ENCODE measurements around the gene ADORA2A. TPM values are rescaled to one million over a fixed set of nuclear protein-coding genes. Genes with fewer than 3 reads are reported as not detected.

Gene ADORA2A
- total RNA-seq, 1 donor from 2014 or later: 35.8 TPM

DNA sequence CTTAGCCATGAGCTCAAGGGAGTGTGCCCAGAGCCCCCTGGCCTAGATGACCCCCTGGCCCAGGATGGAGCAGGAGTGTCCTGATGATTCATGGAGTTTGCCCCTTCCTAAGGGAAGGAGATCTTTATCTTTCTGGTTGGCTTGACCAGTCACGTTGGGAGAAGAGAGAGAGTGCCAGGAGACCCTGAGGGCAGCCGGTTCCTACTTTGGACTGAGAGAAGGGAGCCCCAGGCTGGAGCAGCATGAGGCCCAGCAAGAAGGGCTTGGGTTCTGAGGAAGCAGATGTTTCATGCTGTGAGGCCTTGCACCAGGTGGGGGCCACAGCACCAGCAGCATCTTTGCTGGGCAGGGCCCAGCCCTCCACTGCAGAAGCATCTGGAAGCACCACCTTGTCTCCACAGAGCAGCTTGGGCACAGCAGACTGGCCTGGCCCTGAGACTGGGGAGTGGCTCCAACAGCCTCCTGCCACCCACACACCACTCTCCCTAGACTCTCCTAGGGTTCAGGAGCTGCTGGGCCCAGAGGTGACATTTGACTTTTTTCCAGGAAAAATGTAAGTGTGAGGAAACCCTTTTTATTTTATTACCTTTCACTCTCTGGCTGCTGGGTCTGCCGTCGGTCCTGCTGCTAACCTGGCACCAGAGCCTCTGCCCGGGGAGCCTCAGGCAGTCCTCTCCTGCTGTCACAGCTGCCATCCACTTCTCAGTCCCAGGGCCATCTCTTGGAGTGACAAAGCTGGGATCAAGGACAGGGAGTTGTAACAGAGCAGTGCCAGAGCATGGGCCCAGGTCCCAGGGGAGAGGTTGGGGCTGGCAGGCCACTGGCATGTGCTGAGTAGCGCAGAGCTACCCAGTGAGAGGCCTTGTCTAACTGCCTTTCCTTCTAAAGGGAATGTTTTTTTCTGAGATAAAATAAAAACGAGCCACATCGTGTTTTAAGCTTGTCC is 14.3 kb downstream of the ADORA2A start:
- Mint-ChIP-seq H3K4me1 (peaks cover 54% of the 10 kb centered on the region), H3K9me3 (no peaks in the 10 kb centered on the region), H3K27ac (no peak overlapping the region), H3K27me3 (no peaks in the 10 kb centered on the region), H3K36me3 (ENCODE audit: low read depth) (peaks cover 50% of the 10 kb centered on the region), H3K4me3 (no peak overlapping the region)
- DNase-seq (no peak), ATAC-seq (ENCODE audit: low read depth) (no peak)
- intact Hi-C loops (cut with micrococcal nuclease): no loop called here
- CTCF ChIA-PET: no interaction called here
- no peak for TF ChIP-seq CTCF (IDR thresholded peaks at IDR 0.05)
- POLR2A ChIA-PET: interaction anchor here (0.6 to 2.3 kb wide), 3 partner anchors 7 to 174 kb away, joined by 3 to 8 read pairs (median 4); partner anchors contain the start of gene ADORA2A

GRCh38 chr22:24442352-24442744 is 14.9 kb downstream of the ADORA2A start:
- ATAC-seq (ENCODE audit: low read depth) (no peak), DNase-seq (no peak)
- Mint-ChIP-seq H3K4me1 (peaks cover 49% of the 10 kb centered on the region), H3K4me3 (no peak overlapping the region), H3K27me3 (no peaks in the 10 kb centered on the region), H3K36me3 (ENCODE audit: low read depth) (peaks cover 48% of the 10 kb centered on the region), H3K27ac (no peak overlapping the region), H3K9me3 (no peaks in the 10 kb centered on the region)
- ChIA-PET POLR2A (interaction anchor here (1.5 to 2.3 kb wide), 2 partner anchors 8 to 15 kb away, joined by 4 to 8 read pairs; partner anchors contain the start of gene ADORA2A), CTCF (no interaction called here)
- intact Hi-C loops (cut with micrococcal nuclease): no loop called here
- TF ChIP-seq CTCF (IDR thresholded peaks at IDR 0.05): no peak

DNA sequence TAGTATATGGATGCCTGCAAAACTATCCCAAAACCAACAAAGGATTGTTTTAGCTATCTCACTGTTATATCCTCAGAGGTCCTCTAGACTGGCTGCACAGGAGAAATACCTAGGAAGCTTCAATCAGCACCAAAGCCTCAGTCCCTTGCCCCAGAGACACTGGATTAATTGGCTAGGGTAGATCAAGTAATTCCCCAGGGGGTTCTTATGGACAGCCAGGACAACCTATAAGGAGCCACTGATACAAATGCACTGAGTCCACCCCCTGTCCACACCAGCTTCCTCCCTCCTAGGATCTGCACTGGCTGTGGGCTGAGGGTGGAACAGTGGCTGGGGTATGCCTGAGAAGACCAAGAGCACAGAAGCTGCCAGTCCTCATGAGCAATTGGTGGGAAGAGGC is 16.3 kb downstream of the ADORA2A start:
- TF ChIP-seq CTCF (IDR thresholded peaks at IDR 0.05): no peak
- Mint-ChIP-seq H3K27ac (no peak overlapping the region), H3K9me3 (no peaks in the 10 kb centered on the region), H3K4me1 (peaks cover 35% of the 10 kb centered on the region), H3K36me3 (ENCODE audit: low read depth) (peaks cover 44% of the 10 kb centered on the region), H3K4me3 (no peak overlapping the region), H3K27me3 (no peaks in the 10 kb centered on the region)
- intact Hi-C loops (cut with micrococcal nuclease): no loop called here
- POLR2A ChIA-PET: interaction anchor here (2.3 kb wide), 1 partner anchor 9 kb away, joined by 8 read pairs; no protein-coding TSS in a partner anchor
- ATAC-seq (ENCODE audit: low read depth): no peak
- no peak for DNase-seq
- CTCF ChIA-PET: no interaction called here

- intact Hi-C loops (cut with micrococcal nuclease): no loop called here
- CTCF ChIA-PET: no interaction called here
These were observed 16.9 kb downstream of the ADORA2A start for GRCh38 chr22:24444251-24444650.

More at GRCh38 chr22:24444251-24444650, 16.9 kb downstream of the ADORA2A start:
- Mint-ChIP-seq H3K9me3 (no peaks in the 10 kb centered on the region), H3K4me3 (no peak overlapping the region), H3K4me1 (peaks cover 35% of the 10 kb centered on the region), H3K27ac (no peak overlapping the region), H3K36me3 (ENCODE audit: low read depth) (peaks cover 42% of the 10 kb centered on the region), H3K27me3 (no peaks in the 10 kb centered on the region)
- ATAC-seq (ENCODE audit: low read depth) (no peak), DNase-seq (no peak)
- no peak for TF ChIP-seq CTCF (IDR thresholded peaks at IDR 0.05)
- POLR2A ChIA-PET: interaction anchor here (2.3 kb wide), 1 partner anchor 10 kb away, joined by 8 read pairs; no protein-coding TSS in a partner anchor
